Stimulated activated CD8-positive, alpha-beta memory T cell treated with anti-CD3 and anti-CD28 coated beads, Interleukin-15, amount 100 ng/mL, for 48 hours (primary cell): ENCODE measurements around the gene GNG11.
"Not testable (repeated sequence)": the region's sequence is repeated elsewhere in the genome, so short reads cannot be mapped to it uniquely, and the experiment has no call there.

Source experiments
- DNase-seq, 2 donors: peaks; one replicate each; pipeline ENCODE4 v3.0.0-alpha.2; 2020; ENCODE audit warnings: low read depth in 2 of 2

The GNG11 gene

DNA sequence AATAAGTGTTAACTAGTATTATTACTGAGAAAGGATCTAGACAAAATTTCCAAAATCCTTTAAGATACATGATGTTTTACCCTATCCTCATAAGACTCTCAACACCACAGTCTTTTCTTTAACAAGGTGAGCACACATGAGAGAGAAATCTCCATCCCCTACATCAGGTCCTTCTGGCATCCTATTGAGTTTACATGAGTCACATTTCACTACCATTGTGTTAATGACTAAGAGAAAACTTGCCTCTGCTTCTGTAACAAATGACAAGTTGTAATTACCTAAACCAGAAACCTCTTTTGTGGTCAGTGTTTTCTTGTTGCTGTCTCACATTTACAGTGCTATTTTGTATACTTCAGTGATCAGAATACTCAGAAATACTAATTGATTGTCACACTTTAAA is 9.9 kb upstream of the GNG11 start:
- DNase-seq = not testable (repeated sequence)

DNA sequence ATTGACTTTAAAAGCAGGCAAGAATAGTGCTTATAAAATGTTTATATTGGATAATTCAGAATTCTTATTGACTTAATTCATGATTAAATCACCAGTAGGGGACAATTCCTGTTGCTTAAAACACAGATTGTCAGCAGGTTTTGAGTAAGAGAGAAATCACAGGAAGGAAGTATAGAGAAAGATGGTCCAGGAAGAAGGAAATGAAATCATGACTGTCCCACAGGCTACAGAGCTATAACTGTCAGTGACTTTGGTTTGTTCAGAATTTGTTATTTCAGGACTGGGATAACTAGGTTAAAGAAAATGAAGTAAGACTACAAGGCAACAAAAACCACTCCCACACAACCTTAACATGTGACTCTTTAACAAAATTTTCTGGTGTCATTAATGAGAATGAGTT is 8.3 kb upstream of the GNG11 start:
- DNase-seq = no peak

DNA sequence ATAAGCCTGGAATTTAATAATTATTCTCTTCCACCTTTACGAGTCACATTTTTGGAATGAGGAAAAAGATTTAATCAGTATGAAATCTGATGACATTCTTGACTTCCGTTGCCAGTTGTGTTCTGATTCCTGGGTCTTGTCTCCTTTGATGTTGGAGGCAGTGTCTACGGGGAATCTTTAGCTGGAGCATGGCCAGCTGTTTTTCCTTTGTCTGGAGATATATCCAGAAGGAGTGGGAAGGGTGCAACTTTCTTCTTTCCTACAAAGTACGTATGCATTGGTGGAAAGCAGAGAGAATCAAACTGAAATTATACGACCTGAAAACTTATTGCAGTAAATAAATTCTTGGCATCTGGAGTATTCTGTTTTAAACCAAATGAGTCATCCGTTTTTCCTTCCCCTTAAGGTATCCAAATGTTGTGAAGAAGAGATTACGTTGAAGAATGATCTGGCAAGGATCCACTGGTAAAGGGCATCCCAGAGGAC is 6.9 kb upstream of the GNG11 start:
- no peak for DNase-seq

DNA sequence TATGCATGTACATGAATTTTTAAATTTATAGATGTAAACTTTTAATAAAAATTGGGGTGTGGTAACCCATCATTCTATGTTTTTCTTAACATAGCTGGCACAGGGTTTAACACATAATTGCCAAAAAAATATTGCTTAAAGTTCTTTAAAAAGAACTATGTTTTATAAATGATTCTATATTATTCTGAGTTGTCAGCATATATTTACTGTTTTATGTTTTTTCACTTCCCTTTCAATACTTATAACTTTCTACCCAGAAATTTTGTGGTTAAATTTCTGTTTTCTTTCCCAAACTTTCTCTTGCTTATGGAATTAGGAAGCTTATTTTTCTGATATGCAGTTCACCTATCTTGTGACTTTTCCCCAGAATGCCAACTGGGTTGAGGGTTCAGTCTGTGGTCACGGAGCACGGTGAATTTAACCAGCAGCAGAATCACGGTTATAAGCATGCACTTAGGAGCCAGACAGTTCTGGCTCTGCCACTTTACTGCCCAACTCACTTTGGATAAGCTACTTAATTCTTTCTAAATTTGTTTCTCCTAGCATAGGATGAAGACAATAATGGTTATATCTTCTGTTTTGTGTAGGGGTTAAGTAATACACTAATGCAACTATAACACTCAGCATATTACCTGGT is 6.2 kb upstream of the GNG11 start:
- not testable (repeated sequence) for DNase-seq

DNA sequence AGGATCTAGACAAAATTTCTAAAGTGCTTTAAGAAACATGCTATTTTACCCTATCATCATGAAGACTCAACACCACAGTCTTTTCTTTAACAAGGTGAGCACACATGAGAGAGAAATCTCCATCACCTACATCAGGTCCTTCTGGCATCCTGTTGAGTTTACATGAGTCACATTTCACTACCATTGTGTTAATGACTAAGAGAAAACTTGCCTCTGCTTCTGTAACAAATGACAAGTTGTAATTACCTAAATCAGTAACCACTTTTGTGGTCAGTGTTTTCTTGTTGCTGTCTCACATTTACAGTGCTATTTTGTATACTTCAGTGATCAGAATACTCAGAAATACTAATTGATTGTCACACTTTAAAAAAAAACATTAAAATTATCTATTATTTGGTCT is 5.6 kb upstream of the GNG11 start:
- not testable (repeated sequence) for DNase-seq

DNA sequence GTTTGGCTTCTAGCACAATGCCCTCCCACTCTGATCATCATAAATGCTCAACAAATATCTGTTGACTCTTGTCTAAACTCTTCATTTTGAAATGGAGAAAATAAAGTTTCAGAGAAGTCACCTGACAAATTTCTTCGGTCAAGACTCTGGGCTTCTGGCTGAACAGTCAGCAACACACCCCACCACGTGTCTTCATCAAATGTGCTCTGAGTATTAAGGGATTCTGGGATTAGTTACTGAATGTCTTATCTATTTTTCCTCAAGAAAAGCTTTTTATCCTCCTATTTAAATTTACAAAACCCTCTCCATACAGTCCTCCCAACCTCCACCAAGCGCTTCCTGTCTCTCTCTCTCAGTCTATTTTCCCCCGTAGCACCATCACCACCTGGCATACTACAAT is 5.2 kb upstream of the GNG11 start:
- not testable (repeated sequence) for DNase-seq

DNA sequence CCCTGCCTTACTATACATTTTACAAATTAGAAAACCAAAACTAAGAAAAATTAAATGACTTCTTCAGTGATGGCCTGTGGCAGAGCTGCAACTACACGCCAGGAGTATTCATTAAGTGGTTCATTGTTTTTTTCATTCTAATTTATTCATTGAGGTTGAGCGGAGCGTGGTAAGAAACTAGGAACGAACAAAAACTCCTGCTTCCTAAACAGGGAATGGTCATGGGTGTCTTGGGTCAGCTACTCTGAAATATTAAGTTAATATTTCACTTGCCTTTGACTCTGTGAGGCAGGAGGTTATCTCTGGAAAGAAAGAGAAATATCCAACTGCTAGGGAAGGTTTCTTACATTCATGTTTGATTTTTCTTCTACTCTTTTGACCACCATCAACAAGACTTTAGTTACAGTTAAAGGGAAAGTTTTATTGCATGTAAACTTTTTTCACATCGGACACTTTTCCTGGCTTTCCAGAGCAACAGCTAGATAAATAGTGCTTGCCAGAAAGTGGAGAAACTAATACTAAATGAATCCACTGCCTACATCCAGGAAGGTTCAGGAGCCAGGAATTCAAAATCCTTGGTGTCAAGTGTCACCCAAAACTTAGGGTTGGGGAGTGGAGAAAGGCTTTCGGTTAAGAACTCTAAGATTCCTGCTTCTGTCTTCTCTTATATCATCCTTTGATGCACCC is 896 bp upstream of the GNG11 start:
- no peak for DNase-seq

DNA sequence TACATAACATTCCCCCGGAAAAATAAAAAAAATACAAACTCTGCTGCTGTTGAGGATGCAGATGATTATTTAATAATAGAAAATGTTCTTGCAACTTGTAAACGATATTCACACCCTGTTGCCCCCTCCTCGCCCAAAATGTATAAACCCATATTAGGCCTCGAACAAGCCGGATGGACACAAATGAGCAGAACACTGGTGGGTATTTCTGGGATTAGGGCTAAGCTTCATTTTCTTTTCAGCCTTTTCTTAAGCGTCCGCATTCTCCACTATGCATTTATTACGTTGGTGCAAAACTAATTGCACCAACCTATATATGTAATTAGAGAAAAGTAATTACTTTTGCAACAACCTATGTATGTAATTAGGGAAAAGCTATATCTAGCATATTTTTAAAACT is 349 bp upstream of the GNG11 start:
- no peak for DNase-seq

DNA sequence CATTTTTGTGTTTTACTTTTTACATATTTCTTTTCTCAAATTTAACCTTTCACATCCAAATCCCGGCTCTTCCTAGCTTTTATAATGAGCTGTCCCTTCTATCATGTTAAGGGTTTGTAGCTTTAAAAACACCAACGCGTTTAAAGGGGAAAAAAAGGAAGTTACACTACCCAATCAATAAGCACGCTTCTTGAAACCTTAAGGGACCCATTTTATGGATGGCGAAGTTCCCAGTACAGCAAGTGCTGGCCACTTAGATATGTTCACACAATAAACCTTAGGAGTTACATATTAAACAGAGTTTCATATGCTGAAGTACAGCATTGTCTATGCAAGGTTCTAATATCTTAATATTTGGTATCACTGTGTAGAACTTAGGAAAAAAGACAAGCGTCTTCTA is 1.8 kb downstream of the GNG11 start:
- DNase-seq = no peak

DNA sequence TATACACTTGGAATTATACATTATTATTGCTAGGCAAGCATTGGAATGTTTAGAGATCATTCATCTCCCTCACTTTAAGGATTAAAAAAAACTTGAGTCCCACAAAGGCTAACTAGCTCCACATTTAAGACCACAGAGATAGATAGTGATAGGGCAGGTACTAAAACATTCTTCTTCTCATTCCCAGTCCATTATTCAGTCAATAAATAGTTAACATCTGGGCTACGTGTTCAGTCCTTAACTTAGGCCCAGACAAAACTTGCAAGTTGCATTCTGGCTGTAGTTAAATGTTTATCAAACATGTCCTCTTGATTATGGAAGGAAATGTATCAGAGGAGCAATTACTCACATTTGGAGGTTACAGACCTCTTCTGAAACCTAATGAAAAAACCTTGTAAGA is 2.4 kb downstream of the GNG11 start:
- no peak for DNase-seq

DNA sequence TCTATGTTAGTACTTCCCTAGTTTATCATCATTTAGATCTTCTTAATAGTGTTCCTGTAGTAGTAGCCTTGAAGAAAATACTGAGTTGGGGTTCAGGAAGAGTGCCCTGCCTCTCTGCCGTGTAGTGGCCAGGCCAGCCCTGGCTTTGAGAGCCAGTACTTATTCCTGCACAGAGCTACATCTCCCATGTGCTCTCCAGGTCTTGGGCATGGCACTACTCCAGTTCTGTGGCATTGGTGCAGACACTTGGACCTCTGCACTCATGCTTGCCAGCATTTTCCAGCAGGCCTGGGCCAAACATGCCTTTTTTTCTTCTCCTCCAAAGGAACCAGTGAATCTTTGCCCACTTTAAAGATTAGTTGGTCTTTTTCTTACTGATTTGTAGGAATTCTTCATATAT is 5.3 kb downstream of the GNG11 start:
- no peak for DNase-seq

DNA sequence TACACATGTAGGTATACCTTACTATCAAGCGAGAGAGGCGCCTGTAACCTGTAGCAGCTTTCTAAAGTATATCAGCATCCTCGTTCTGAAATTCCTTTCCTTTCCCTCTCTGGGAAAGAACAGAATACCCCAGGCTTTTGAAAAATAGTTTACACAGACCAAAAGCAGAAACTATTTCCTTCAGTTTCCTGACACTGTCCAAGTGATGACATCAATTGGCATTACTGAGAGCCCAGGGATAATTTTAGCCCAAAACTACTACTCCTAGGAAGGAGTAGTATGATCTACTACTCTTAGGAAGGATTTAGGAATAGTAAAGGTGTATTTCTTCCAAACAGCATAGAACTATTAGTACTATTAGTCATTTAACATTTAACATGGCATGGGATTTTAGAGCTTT is 6.0 kb downstream of the GNG11 start:
- DNase-seq = no peak

DNA sequence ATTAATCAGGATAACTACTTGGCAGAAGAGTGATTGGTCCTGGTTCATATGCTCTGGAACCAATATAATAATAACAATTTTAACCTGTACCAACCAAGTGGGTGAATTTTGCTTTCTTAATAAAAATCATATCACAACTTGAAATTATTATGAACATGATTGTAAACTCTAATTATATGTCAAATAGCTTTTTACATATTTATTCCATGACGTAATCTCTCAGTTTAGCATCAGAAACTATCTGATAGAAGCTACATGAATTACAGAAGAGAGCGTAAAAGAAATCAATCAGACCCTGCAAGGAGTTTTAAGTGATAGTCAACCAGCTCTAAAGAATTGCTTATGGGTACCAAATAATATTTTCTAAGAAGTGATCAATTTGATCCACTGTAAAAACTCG is 10.1 kb downstream of the GNG11 start:
- no peak for DNase-seq

DNA sequence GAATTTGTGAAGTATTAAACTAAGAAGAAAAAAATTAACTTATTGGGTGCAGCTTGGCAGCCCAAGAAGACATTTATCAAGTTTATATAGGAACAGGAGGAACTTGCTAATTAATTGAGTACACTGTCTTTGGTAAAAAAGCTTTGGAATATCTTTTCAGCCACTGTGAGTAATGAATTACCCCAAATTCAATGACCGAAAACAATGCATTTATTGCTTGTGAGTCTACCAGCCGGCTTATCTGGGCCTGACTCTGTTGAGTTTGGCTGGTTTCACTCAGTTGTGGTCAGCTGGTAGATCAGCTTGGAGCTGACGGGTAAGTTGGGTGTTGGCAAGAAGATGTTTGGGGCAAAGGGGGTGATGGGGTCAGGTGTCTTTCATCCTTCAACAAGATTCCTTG is 11.6 kb downstream of the GNG11 start:
- no peak for DNase-seq

DNA sequence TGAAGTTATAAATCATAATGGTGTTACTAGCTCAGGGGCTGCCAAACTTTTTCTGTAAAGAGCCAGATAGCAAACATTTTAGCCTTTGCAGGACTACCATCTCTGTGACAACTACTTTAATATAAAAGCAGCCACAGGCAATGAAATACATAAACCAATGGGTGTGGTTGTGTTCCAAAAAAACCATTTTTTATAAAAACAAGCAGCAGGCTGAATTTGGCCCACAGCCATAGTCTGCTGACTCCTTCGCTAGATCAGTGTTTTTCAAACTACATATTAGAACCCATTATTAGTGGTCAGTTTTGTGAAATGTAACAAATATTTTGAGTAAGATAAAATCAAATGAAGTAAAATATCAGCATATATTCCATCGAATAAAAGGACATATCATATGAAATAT is 13.6 kb downstream of the GNG11 start:
- DNase-seq = no peak

DNA sequence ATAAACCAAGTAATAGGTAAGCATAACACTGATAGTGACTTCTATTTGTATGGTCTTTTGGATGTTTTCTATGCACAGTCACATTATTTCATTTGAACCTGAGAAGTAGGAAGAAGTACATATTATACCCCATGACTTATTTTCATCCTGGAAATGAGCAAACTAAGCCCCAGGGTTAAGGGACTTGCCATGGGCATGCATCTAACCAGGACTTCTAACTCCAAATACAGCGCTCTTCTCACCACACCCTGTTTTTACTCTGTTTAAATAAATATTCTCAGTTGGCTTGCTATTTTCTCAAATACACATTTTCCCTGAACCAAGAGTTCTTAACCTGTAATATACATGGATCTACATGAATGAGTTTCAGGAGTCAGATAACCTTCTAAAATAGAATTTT is 16.3 kb downstream of the GNG11 start:
- no peak for DNase-seq

DNA sequence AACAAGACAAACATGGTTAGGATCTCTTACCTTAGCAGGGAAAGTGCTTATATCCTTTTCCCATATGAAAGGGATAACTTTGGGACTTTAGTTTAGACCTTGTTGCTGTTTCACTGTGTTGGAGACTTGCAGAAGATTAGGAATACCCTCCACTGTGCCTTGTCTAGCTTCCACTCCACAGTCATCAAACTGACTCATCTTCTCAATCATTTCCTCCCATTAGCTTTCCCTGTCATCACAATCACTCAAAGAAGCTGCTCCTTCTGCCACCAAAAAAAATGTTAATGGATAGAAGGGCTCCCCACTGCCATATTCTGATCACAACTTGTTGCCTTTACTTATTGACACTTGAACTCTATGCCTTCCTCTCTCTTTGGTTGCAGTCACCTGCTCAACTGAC is 16.8 kb downstream of the GNG11 start:
- DNase-seq = no peak

DNA sequence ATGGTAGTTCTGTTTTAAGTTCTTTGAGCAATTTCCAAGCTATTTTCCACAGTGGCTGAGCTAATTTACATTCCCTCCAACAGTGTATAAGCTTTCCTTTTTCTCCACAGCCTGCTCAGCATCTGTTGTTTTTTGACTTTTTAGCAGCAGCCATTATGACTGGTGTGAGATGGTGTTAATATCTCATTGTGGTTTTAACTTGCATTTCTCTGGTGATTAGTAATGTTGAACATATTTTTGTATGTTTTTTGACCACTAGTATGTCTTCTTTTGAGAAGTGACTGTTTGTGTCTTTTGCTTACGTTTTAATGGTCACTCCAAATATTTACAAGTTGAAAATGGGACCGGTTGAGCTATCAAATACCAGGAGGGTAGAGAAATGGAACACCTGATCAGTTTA is 20.4 kb downstream of the GNG11 start:
- no peak for DNase-seq

DNA sequence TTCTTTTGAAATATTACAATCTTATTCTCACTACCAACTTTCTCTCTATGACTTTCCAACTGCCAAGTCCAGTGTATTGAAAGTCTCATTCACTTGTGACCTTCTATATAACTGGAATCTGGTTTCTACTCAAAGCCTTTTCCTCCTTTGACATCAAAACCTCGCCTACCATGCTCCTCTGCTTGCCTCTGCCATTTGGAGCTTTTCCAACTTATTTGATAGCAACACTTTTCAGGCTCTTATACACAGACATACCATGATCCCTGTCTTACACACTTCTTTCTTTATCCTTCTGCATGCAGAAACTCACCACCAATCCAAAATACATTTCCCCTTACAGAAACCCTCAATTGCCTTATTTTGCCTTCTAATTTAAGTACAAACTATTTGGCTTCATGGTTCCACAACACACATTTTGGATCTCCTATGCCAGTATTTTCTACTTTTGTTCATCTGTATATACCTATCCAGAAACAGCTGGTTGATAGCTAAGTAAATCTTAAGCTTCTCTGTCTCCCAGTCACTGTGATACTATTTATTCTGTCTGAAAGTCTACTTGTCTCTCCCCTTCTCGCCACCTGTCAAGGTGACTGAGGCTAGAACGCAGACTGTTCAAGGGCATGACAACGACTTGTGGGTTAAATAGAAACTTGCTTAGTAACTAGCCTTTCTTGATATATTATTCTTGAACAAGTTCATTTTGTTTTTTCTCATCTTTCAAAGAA is 22.4 kb downstream of the GNG11 start:
- DNase-seq = no peak

DNA sequence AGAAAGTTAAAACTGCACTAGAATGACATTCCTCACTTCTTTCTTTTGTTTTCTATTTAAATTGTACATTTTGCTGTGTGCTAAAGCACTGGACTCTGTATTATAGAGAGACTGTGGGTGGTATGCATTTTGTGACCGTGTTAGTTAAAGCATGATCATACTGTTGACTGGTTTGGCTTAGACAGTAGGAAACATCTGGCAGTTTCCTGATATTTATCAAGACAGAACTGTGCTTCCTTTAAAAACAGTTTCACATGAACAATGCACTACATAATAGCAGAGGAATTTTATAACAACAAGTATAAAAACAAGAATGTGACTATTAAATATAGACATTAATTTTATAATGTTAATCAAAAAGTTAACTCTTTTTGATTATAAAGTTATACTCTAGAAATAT is 23.1 kb downstream of the GNG11 start:
- no peak for DNase-seq

DNA sequence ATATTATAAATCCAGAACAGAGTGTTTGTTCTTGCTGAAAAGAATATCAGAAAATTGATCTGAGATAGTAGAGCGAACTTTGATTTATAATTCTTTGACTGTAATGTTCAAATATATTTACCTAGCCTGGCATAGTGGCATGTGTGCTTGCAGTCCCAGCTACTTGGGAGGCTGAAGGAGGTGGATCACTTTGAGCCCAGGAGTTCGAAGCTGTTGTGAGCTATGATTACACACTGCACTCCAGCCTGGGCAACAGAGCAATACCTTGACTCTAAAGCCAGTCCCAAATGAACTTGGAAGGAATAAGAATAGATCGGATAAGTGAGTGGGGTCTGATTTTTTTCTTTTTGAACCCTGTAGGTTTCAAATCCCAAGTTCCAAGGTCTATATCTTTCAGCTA is 23.5 kb downstream of the GNG11 start:
- no peak for DNase-seq

DNA sequence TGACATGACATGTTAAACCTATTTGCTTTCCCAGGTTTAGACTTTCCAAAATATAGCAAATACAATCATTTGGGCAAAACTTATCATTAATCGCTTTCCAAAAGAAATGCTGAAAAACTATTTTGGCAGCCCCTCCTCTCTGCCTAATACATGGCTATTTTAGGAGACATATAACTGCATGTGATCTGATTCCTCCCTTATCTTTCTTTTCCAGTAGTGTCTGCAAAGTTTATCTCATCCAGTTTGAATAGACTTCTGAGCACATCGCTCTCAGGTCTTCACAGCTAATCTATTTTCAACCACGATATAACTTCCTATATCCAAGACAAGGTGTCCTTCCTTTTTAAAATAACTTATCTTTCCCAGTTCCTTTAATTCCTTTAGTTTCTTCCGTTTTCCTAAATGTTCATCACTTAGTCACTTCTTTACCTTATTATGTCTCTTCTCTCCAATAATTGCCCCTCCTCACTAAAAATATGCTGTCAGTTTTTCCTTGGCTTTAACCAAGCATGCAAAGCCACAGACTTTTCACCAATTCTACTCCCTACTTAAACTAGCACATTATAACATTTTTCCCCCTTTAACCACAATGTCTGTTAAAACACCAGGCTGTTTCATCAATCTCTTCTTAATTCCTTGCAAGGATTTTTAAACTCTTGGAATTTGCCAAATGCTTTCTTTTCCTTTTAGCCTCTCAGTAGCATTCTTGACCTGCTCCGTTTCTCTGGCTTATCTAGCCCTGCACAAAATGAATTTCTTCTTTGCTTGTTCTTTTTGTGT is 24.4 kb downstream of the GNG11 start:
- DNase-seq = no peak
